K562 (cell line): ENCODE measurements around the gene AP4E1. TPM values are rescaled to one million over a fixed set of nuclear protein-coding genes. Genes with fewer than 3 reads are reported as not detected.

Source experiments
- ATAC-seq: fragments of 200-7000 bp; cut with Tn5 transposase; 3 replicates; pipeline ENCODE4 v1.9.1; 2020; ENCODE audit warnings: moderate library complexity
- BruUV-seq: library from RNA; stranded (reverse); fragments of 400-500 nt; replicated peaks from 2 replicates; lab custom pipeline; 2021; lab: Mats Ljungman, UMichigan
- CTCF ChIA-PET: fragments of 300-600 bp; formaldehyde crosslinking; extraction: SDS; loops from one replicate; lab custom pipeline; 2021; ENCODE audit warnings: low intra/inter-chr PET ratio; lab: Yijun Ruan, JAX
- POLR2A ChIA-PET: fragments of 300-600, 350-650 bp; sonication (Branson Sonifier 250); formaldehyde crosslinking; extraction: SDS; loops from one replicate; lab custom pipeline; 2021; ENCODE audit warnings: antibody characterized with exemption, inconsistent platforms; lab: Yijun Ruan, JAX
- DNase-seq, 4 experiments: peaks; one replicate each; pipeline versions ENCODE4 v3.0.0 to v3.0.0-alpha.2; 2011 to 2018; ENCODE audit warnings: low spot score in 3 of 4, mixed read lengths in 3 of 4; ENCODE audit errors: extremely low read depth in 1 of 4
- FAIRE-seq: peaks from 2 replicates; lab custom pipeline; 2011; peaks lifted over from hg19 to GRCh38; lab: Jason Lieb, UNC
- H2AFZ ChIP-seq: 2 replicates; pipeline ENCODE4 v1.6.0; 2011; ENCODE audit warnings: low read depth, low read length, control low read depth, inconsistent platforms
- H3K27ac ChIP-seq: fragments of 200-600 bp; 3 replicates; pipeline ENCODE4 v1.8.0; 2011; ENCODE audit warnings: low read depth, mild to moderate bottlenecking, control low read depth, inconsistent platforms, low read length, moderate library complexity, mixed read lengths; ENCODE audit errors: extremely low read depth
- H3K27me3 ChIP-seq, 2 experiments: fragments of 300-600 bp in 1 of 2; 2 replicates in 1 of 2; 3 replicates in 1 of 2; pipeline versions ENCODE4 v1.6.0 to v1.8.0; 2011; ENCODE audit warnings: inconsistent platforms in 2 of 2, low read length in 2 of 2, mild to moderate bottlenecking in 1 of 2, mixed read lengths in 1 of 2, moderate library complexity in 1 of 2; ENCODE audit not compliant: control insufficient read depth in 2 of 2, insufficient read depth in 2 of 2
- H3K36me3 ChIP-seq: fragments of 300-600 bp; 3 replicates; pipeline ENCODE4 v1.8.0; 2011; ENCODE audit warnings: mild to moderate bottlenecking, low read length, inconsistent platforms; ENCODE audit not compliant: control insufficient read depth, insufficient read depth
- H3K4me1 ChIP-seq, 2 experiments: fragments of 200-600 bp in 1 of 2; replicated peaks in 1 of 2; 2 replicates in 1 of 2; 3 replicates in 1 of 2; pipeline versions ENCODE4 v1.5.1 to v1.8.0; 2011; ENCODE audit warnings: inconsistent platforms in 2 of 2, low read length in 2 of 2, mild to moderate bottlenecking in 1 of 2, mixed read lengths in 1 of 2, moderate library complexity in 1 of 2; ENCODE audit not compliant: control insufficient read depth in 2 of 2, insufficient read depth in 2 of 2
- H3K4me2 ChIP-seq: 2 replicates; pipeline ENCODE4 v1.6.1; 2011; ENCODE audit warnings: low read length, control low read depth, inconsistent platforms, mixed read lengths; ENCODE audit not compliant: insufficient read depth
- H3K4me3 ChIP-seq: fragments of 200-600 bp; sonication (generic), shearing (Covaris generic); 2 replicates; pipeline ENCODE4 v1.5.1; 2016; ENCODE audit warnings: control low read depth, inconsistent platforms
- H3K79me2 ChIP-seq: fragments of 200-600 bp; 3 replicates; pipeline ENCODE4 v1.8.0; 2011; ENCODE audit warnings: low read length, inconsistent platforms; ENCODE audit not compliant: control insufficient read depth, insufficient read depth
- H3K9ac ChIP-seq, 2 experiments: 2 replicates each; pipeline versions ENCODE4 v1.6.0 to v1.6.1; 2011; ENCODE audit warnings: low read depth in 2 of 2, low read length in 2 of 2, control low read depth in 1 of 2, inconsistent platforms in 1 of 2, mild to moderate bottlenecking in 1 of 2, mixed read lengths in 1 of 2; ENCODE audit not compliant: insufficient read depth in 1 of 2
- H3K9me1 ChIP-seq: one replicate; pipeline ENCODE4 v1.6.0; 2011; ENCODE audit warnings: inconsistent platforms, mild to moderate bottlenecking, low read length, moderate library complexity; ENCODE audit not compliant: control insufficient read depth, insufficient read depth
- H3K9me3 ChIP-seq: replicated peaks from 2 replicates; pipeline ENCODE4 v1.5.1; 2011; ENCODE audit warnings: low read depth, low read length, inconsistent platforms; ENCODE audit not compliant: control insufficient read depth, insufficient read depth
- H4K20me1 ChIP-seq: replicated peaks from 2 replicates; pipeline ENCODE4 v1.6.1; 2011; ENCODE audit warnings: low read length, inconsistent platforms, mixed read lengths; ENCODE audit not compliant: control insufficient read depth, insufficient read depth
- CCAR2 ChIP-seq: fragments of 200-400 bp; formaldehyde crosslinking; IDR thresholded peaks from 2 replicates; pipeline ENCODE4 v1.6.1; 2017; ENCODE audit warnings: mild to moderate bottlenecking, low read depth, low read length
- EWSR1 ChIP-seq: fragments of 450-650 bp; IDR thresholded peaks from 2 replicates; pipeline ENCODE4 v1.6.1; 2018; ENCODE audit warnings: borderline replicate concordance, mild to moderate bottlenecking, low read depth, moderate library complexity; ENCODE audit not compliant: partially characterized antibody
- FOXA1 ChIP-seq: fragments of 450-650 bp; IDR thresholded peaks from 2 replicates; pipeline ENCODE4 v1.6.1; 2016; ENCODE audit warnings: mild to moderate bottlenecking, borderline replicate concordance
- HNRNPUL1 ChIP-seq: fragments of 200-400 bp; formaldehyde crosslinking; IDR thresholded peaks from 2 replicates; pipeline ENCODE4 v1.6.1; 2017; ENCODE audit warnings: low read length
- KLF1 ChIP-seq: fragments of 450-650 bp; IDR thresholded peaks from 2 replicates; pipeline ENCODE4 v1.6.1; 2016; ENCODE audit warnings: missing genetic modification characterization, missing compliant biosample characterization
- MEIS2 ChIP-seq: fragments of 450-650 bp; IDR thresholded peaks from 2 replicates; pipeline ENCODE4 v1.6.1; 2014; ENCODE audit warnings: mild to moderate bottlenecking; ENCODE audit not compliant: partially characterized antibody
- NR2C1 ChIP-seq, 2 experiments: fragments of 450-650 bp; IDR thresholded peaks; 2 replicates each; pipeline ENCODE4 v1.6.1; 2017; ENCODE audit warnings: mild to moderate bottlenecking in 2 of 2, antibody characterized with exemption in 1 of 2, inconsistent platforms in 1 of 2, missing compliant biosample characterization in 1 of 2, missing genetic modification characterization in 1 of 2
- PRPF4 ChIP-seq: fragments of 200-400 bp; formaldehyde crosslinking; IDR thresholded peaks from one replicate; pipeline ENCODE4 v1.6.1; 2017; ENCODE audit warnings: low read length, low read depth, mild to moderate bottlenecking; ENCODE audit not compliant: insufficient read depth, poor library complexity, severe bottlenecking
- PYGO2 ChIP-seq: fragments of 450-650 bp; IDR thresholded peaks from 2 replicates; pipeline ENCODE4 v1.6.1; 2016; ENCODE audit warnings: mild to moderate bottlenecking, missing genetic modification characterization, moderate library complexity, missing compliant biosample characterization
- RHOXF2B ChIP-seq: fragments of 250-450 bp; sonication (Bioruptor Pico); conservative IDR thresholded peaks from 2 replicates; pipeline ENCODE4 v1.5.1; 2021
- RNF2 ChIP-seq: sonication (generic); IDR thresholded peaks from 2 replicates; pipeline ENCODE4 v1.6.1; 2016
- XRCC4 ChIP-seq: IDR thresholded peaks from one replicate; pipeline ENCODE4 v1.6.1; 2011; ENCODE audit not compliant: insufficient read depth, insufficient read length; ENCODE audit errors: extremely low read depth
- YY1 ChIP-seq, 3 experiments: IDR thresholded peaks; 2 replicates each; pipeline ENCODE4 v1.6.1; 2011; ENCODE audit warnings: low read length in 2 of 3, mild to moderate bottlenecking in 2 of 3, moderate library complexity in 2 of 3, borderline replicate concordance in 1 of 3, control low read depth in 1 of 3, low read depth in 1 of 3; ENCODE audit not compliant: insufficient read depth in 3 of 3, insufficient replicate concordance in 2 of 3, control insufficient read depth in 1 of 3, insufficient read length in 1 of 3; ENCODE audit errors: extremely low read depth in 1 of 3
- ZFPM2 ChIP-seq: fragments of 250-450 bp; sonication (Bioruptor Pico); IDR thresholded peaks from 2 replicates; pipeline ENCODE4 v1.5.1; 2022; ENCODE audit warnings: mild to moderate bottlenecking
- ZNF133 ChIP-seq: fragments of 250-450 bp; sonication (Bioruptor Pico); IDR thresholded peaks from 2 replicates; pipeline ENCODE4 v1.4.0; 2020; ENCODE audit warnings: mild to moderate bottlenecking
- WGBS: fragments of 100-300 bp; shearing (Covaris generic); methylation state at CpG from one replicate; pipeline ENCODE4 v1.1.6; 2016; ENCODE audit warnings: low coverage, mixed read lengths; ENCODE audit not compliant: insufficient coverage; ENCODE audit errors: missing lambda C conversion rate; 5-methylcytosine and 5-hydroxymethylcytosine counted together
- in situ Hi-C: fragments of 300-500 bp; cut with MboI; formaldehyde crosslinking; loops from 4 replicates; pipeline ENCODE4 v1.15.0; 2018; ENCODE audit warnings: inconsistent platforms, mixed read lengths
- intact Hi-C: fragments of 100-400 bp; cut with micrococcal nuclease; formaldehyde crosslinking; loops from 2 replicates; pipeline ENCODE4 v1.14.2; 2022
- polyA plus RNA-seq, 8 experiments: library from polyadenylated mRNA; depleted of rRNA in 4 of 8; stranded (reverse) in 5 of 8; unstranded in 3 of 8; fragments of >200 nt; fragmentation: Nextera tagmentation in 2 of 8; fragmentation: Illumina TruSeq in 1 of 8; extraction: Ambion mirVana in 2 of 8; extraction: Trizol in 1 of 8; gene quantifications; 2 replicates each; pipeline versions ENCODE4 v1.2.1 to v1.2.3, GENCODE V29; 2011 to 2014; ENCODE audit warnings: inconsistent platforms in 1 of 8, missing spikeins in 1 of 8
- total RNA-seq, 7 experiments: library from RNA; depleted of rRNA in 6 of 7; stranded (reverse); fragments of >200 nt in 6 of 7; fragmentation: Illumina TruSeq in 2 of 7; extraction: Trizol in 2 of 7; gene quantifications; 2 replicates each; pipeline versions ENCODE4 v1.2.1 to v1.2.3, GENCODE V29; 2011 to 2021; ENCODE audit warnings: low replicate concordance in 1 of 7
- TF ChIP-seq, protein P1 (sequence below): fragments of 250-450 bp; sonication (Bioruptor Pico); IDR thresholded peaks from 2 replicates; pipeline ENCODE4 v1.9.0; 2021; ENCODE audit warnings: mild to moderate bottlenecking
- TF ChIP-seq, protein P2 (sequence below), 2 experiments: IDR thresholded peaks in 1 of 2; conservative IDR thresholded peaks in 1 of 2; 2 replicates each; pipeline ENCODE4 v1.6.1; 2016; ENCODE audit warnings: low read depth in 2 of 2, mild to moderate bottlenecking in 1 of 2, missing compliant biosample characterization in 1 of 2, missing genetic modification characterization in 1 of 2, moderate library complexity in 1 of 2
- TF ChIP-seq, protein P3 (sequence below): fragments of 450-650 bp; IDR thresholded peaks from 2 replicates; pipeline ENCODE4 v1.6.1; 2016

AP4E1 gene
- total and polyA plus RNA-seq, 9 of the 15 experiments (the other 6 are each of a cell fraction or from before 2014, with no cell fraction given), result 1.3 to 11.5 (median 4.4) TPM

DNA sequence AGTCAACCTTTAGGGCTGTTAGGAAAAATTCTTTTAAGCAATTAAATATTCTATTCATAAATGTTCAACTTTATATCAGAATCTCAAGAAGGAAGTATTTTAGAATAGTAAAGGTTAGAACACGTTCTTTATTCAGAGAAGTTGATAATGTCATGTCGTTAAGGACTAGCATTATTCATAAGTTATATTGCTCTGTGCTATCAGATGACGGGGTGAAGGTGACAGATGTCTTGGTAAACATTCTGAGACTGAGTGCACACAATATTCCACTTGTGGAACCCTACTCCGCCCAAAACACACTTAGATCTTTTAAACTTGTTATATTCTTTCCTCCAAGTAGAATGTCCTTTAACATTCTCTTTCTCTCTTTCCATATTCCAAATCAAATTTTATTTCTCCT is 7.9 kb downstream of the AP4E1 start:
- CTCF ChIA-PET, result no interaction called here
- Histone ChIP-seq H3K79me2 (no peaks in the 10 kb centered on the region), H3K4me3 (no peak overlapping the region), H4K20me1 (no peaks in the 10 kb centered on the region), H3K27ac (no peak overlapping the region), H3K4me1 (no peaks in the 10 kb centered on the region), H3K9ac (no peak overlapping the region), H3K9me1 (no peaks in the 10 kb centered on the region), H3K9me3 (no peaks in the 10 kb centered on the region), H3K36me3 (peaks cover 42% of the 10 kb centered on the region; the same call in 2 of the 3 replicates), H3K27me3 (no peaks in the 10 kb centered on the region), H2AFZ (no peak overlapping the region), H3K4me2 (no peak overlapping the region)
- no TSS peak for BruUV-seq
- DNase-seq, result no peak
- intact Hi-C loops, result no loop called here
- POLR2A ChIA-PET, result interaction anchor here (0.7 to 1.5 kb wide), 2 partner anchors 9 to 366 kb away, joined by 3 to 5 read pairs; no protein-coding TSS in a partner anchor
- in situ Hi-C loops, result no loop called here
- no peak for ATAC-seq
- TF ChIP-seq, protein P1, sequence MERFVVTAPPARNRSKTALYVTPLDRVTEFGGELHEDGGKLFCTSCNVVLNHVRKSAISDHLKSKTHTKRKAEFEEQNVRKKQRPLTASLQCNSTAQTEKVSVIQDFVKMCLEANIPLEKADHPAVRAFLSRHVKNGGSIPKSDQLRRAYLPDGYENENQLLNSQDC (CRISPR knock-in tag), result no peak
- TF ChIP-seq EWSR1 (no peak), ZFPM2 (no peak), XRCC4 (no peak), HNRNPUL1 (no peak), PYGO2 (tag) (no peak), FOXA1 (no peak), ZNF133 (no peak), MEIS2 (peak; percentile 73), NR2C1 (IDR thresholded peaks at IDR 0.05) (no peak), NR2C1 (tag; IDR thresholded peaks at IDR 0.05) (no peak), YY1 (IDR thresholded peaks at IDR 0.05; ENCODE audit: borderline replicate concordance in 1 of 3, control insufficient read depth in 1 of 3, extremely low read depth in 1 of 3, insufficient read depth in 3 of 3, insufficient read length in 1 of 3, insufficient replicate concordance in 2 of 3, low read depth in 1 of 3, low read length in 2 of 3) (no peak), CCAR2 (no peak), PRPF4 (no peak), RNF2 (no peak), KLF1 (no peak), RHOXF2B (CRISPR knock-in tag) (no peak)
- TF ChIP-seq, protein P2, sequence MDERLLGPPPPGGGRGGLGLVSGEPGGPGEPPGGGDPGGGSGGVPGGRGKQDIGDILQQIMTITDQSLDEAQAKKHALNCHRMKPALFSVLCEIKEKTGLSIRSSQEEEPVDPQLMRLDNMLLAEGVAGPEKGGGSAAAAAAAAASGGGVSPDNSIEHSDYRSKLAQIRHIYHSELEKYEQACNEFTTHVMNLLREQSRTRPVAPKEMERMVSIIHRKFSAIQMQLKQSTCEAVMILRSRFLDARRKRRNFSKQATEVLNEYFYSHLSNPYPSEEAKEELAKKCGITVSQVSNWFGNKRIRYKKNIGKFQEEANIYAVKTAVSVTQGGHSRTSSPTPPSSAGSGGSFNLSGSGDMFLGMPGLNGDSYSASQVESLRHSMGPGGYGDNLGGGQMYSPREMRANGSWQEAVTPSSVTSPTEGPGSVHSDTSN (CRISPR knock-in tag; IDR thresholded peaks at IDR 0.05; ENCODE audit: low read depth), result no peak
- TF ChIP-seq, protein P2 (tag; conservative IDR thresholded peaks at IDR 0.05; ENCODE audit: low read depth), result peak; percentile 60
- TF ChIP-seq, protein P3, sequence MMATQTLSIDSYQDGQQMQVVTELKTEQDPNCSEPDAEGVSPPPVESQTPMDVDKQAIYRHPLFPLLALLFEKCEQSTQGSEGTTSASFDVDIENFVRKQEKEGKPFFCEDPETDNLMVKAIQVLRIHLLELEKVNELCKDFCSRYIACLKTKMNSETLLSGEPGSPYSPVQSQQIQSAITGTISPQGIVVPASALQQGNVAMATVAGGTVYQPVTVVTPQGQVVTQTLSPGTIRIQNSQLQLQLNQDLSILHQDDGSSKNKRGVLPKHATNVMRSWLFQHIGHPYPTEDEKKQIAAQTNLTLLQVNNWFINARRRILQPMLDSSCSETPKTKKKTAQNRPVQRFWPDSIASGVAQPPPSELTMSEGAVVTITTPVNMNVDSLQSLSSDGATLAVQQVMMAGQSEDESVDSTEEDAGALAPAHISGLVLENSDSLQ, result peak; percentile 19; the same call in 1 of the 2 replicates
- FAIRE-seq, result no peak
- WGBS, result 43% methylated on average over 4 of the region's 4 CpGs
